OCI-LY7 (cell line): ENCODE data around the gene FBXW11. TPM values are rescaled to one million over a fixed set of nuclear protein-coding genes. Genes with fewer than 3 reads are reported as not detected.

ENCODE experiments used
- BruUV-seq: library from RNA; stranded (reverse); fragments of 400-500 nt; replicated peaks from 2 replicates; lab custom pipeline; 2021; lab: Mats Ljungman, UMichigan
- CTCF ChIA-PET: fragments of 300-600 bp; sonication (Branson Sonifier 250); formaldehyde crosslinking; loops from one replicate; lab custom pipeline; 2022; ENCODE audit warnings: antibody characterized with exemption; ENCODE audit not compliant: unreplicated experiment; lab: Charles Lee
- POLR2A ChIA-PET: fragments of 300-600 bp; sonication (Branson Sonifier 250); formaldehyde crosslinking; loops from one replicate; lab custom pipeline; 2022; ENCODE audit warnings: antibody characterized with exemption; lab: Charles Lee
- DNase-seq: peaks from one replicate; pipeline ENCODE4 v3.0.0-alpha.2; 2015; ENCODE audit warnings: low spot score
- H2AFZ ChIP-seq: fragments of 200-600 bp; sonication (generic), shearing (Covaris generic); 2 replicates; pipeline ENCODE4 v1.6.1; 2014; ENCODE audit warnings: mild to moderate bottlenecking, antibody characterized with exemption, low read length, moderate library complexity
- H3K27ac ChIP-seq: fragments of 200-600 bp; sonication (generic); 2 replicates; pipeline ENCODE4 v1.5.1; 2014; ENCODE audit warnings: mixed run types, low read depth, mild to moderate bottlenecking, moderate library complexity, low read length, inconsistent platforms; ENCODE audit not compliant: poor library complexity, severe bottlenecking
- H3K36me3 ChIP-seq: fragments of 200-600 bp; sonication (generic); 2 replicates; pipeline ENCODE4 v1.6.1; 2014; ENCODE audit warnings: mild to moderate bottlenecking, antibody characterized with exemption, low read length, moderate library complexity, mixed read lengths; ENCODE audit not compliant: insufficient read depth
- H3K4me1 ChIP-seq: fragments of 200-600 bp; sonication (generic); 2 replicates; pipeline ENCODE4 v1.5.1; 2014; ENCODE audit warnings: mild to moderate bottlenecking, low read length; ENCODE audit not compliant: insufficient read depth, poor library complexity, severe bottlenecking
- H3K4me2 ChIP-seq: fragments of 200-600 bp; sonication (generic); 2 replicates; pipeline ENCODE4 v1.6.1; 2014; ENCODE audit warnings: mild to moderate bottlenecking, low read length
- H3K4me3 ChIP-seq: fragments of 200-600 bp; sonication (generic); 2 replicates; pipeline ENCODE4 v1.5.1; 2014; ENCODE audit warnings: mild to moderate bottlenecking, low read depth, low read length; ENCODE audit not compliant: poor library complexity, severe bottlenecking
- H3K79me2 ChIP-seq: fragments of 200-600 bp; sonication (generic); 2 replicates; pipeline ENCODE4 v1.6.1; 2016; ENCODE audit warnings: low read depth, mild to moderate bottlenecking, low read length, moderate library complexity, mixed read lengths; ENCODE audit not compliant: insufficient read depth
- H3K9me2 ChIP-seq: fragments of 200-600 bp; sonication (generic); 2 replicates; pipeline ENCODE4 v1.6.1; 2016; ENCODE audit warnings: mild to moderate bottlenecking, low read length, mixed read lengths; ENCODE audit not compliant: insufficient read depth
- H3K9me3 ChIP-seq: fragments of 200-600 bp; sonication (generic); 2 replicates; pipeline ENCODE4 v1.6.1; 2014; ENCODE audit warnings: mild to moderate bottlenecking, mixed run types, low read length, mixed read lengths
- H4K20me1 ChIP-seq: fragments of 200-600 bp; sonication (generic); 2 replicates; pipeline ENCODE4 v1.6.1; 2014; ENCODE audit warnings: mild to moderate bottlenecking, antibody characterized with exemption, low read length, moderate library complexity, mixed read lengths; ENCODE audit not compliant: insufficient read depth
- EZH2phosphoT487 ChIP-seq: fragments of 200-600 bp; sonication (generic); IDR thresholded peaks from 2 replicates; pipeline ENCODE4 v1.6.1; 2018; ENCODE audit warnings: low read depth, borderline replicate concordance, mild to moderate bottlenecking, mixed run types, antibody characterized with exemption, low read length, moderate library complexity, mixed read lengths
- intact Hi-C: fragments of 100-400 bp; cut with micrococcal nuclease; formaldehyde crosslinking; loops from one replicate; pipeline ENCODE4 v1.10.0; 2022; ENCODE audit not compliant: unreplicated experiment
- total RNA-seq, 2 experiments: library from RNA; depleted of rRNA in 1 of 2; stranded (reverse); fragments of >200 nt in 1 of 2; shearing (Covaris generic) in 1 of 2; gene quantifications; 2 replicates each; pipeline ENCODE4 v1.2.3, GENCODE V29; 2014 to 2022
- TF ChIP-seq, protein P1 (sequence below): fragments of 200-600 bp; sonication (generic); conservative IDR thresholded peaks from 2 replicates; pipeline ENCODE4 v1.5.1; 2014; ENCODE audit warnings: mild to moderate bottlenecking, antibody characterized with exemption, low read length, moderate library complexity, mixed read lengths

The FBXW11 gene
- total RNA-seq, 2 experiments from 2014 or later = 33.0 to 51.5 TPM

DNA sequence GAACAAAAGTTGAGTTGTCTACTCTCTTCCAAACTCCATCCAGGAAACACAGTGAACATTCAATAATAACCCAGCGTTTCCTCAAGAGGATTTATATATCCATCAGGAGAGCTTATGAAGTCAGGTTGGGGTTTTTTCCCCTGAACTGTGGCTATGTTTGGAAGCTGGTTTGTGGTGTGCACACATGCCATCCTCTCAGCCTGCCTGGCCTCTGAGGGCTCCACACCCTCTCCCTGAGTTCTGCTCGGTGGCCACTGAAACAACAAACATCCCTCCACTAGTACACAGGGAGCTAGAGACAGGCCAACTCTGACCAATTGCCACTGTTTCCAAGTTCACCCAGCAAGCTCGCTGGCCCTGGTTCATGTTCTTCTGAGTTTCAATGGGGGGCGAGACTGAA is 185.2 kb downstream of the FBXW11 start:
- intact Hi-C loops = no loop called here

DNA sequence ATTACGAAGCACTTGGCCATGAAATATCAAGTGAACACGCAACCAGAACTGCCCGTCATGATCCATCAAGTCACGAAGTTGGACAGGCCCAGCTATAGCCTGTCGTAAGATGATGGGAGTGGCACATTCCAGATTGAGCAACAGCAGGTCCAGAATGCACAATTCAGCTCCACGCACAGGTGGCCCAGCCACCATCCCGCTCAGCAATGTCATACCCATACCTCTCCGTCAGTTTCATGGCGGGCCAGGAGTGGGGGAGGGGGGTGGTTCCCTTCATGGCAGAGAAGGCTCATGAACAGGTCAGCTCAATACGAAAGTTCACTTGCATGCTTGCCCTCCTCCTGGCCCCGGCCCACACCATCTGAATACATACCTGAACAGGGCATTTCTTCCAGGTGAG is 185.9 kb downstream of the FBXW11 start:
- ChIA-PET POLR2A (no interaction called here), CTCF (no interaction called here)
- H3K9me2 ChIP-seq = no peaks in the 10 kb centered on the region
- TF ChIP-seq, protein P1, sequence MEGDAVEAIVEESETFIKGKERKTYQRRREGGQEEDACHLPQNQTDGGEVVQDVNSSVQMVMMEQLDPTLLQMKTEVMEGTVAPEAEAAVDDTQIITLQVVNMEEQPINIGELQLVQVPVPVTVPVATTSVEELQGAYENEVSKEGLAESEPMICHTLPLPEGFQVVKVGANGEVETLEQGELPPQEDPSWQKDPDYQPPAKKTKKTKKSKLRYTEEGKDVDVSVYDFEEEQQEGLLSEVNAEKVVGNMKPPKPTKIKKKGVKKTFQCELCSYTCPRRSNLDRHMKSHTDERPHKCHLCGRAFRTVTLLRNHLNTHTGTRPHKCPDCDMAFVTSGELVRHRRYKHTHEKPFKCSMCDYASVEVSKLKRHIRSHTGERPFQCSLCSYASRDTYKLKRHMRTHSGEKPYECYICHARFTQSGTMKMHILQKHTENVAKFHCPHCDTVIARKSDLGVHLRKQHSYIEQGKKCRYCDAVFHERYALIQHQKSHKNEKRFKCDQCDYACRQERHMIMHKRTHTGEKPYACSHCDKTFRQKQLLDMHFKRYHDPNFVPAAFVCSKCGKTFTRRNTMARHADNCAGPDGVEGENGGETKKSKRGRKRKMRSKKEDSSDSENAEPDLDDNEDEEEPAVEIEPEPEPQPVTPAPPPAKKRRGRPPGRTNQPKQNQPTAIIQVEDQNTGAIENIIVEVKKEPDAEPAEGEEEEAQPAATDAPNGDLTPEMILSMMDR = no peak
- TF ChIP-seq EZH2phosphoT487 = no peak
- no peaks in the 10 kb centered on the region for H3K79me2 ChIP-seq
- no peak overlapping the region for H3K4me2 ChIP-seq
- no peaks in the 10 kb centered on the region for H4K20me1 ChIP-seq
- no peaks in the 10 kb centered on the region for H3K9me3 ChIP-seq
- H3K36me3 ChIP-seq = no peaks in the 10 kb centered on the region
- intact Hi-C loops = no loop called here
- no peak overlapping the region for H3K27ac ChIP-seq
- no peaks in the 10 kb centered on the region for H3K4me1 ChIP-seq
- BruUV-seq = no TSS peak
- no peak overlapping the region for H3K4me3 ChIP-seq
- DNase-seq = no peak
- H2AFZ ChIP-seq = no peak overlapping the region

More for the DNA sequence above, 185.2 kb downstream of the FBXW11 start:
- H3K4me3 ChIP-seq = no peak overlapping the region
- H3K79me2 ChIP-seq = no peaks in the 10 kb centered on the region
- no peaks in the 10 kb centered on the region for H3K36me3 ChIP-seq
- no peaks in the 10 kb centered on the region for H3K9me3 ChIP-seq
- TF ChIP-seq, protein P1 = no peak
- TF ChIP-seq EZH2phosphoT487 = no peak
- H3K4me2 ChIP-seq = no peak overlapping the region
- ChIA-PET POLR2A (interaction anchor here (0.7 kb wide), 1 partner anchor 318 kb away, joined by 3 read pairs; no protein-coding TSS in a partner anchor), CTCF (no interaction called here)
- BruUV-seq = no TSS peak
- DNase-seq = no peak
- H2AFZ ChIP-seq = no peak overlapping the region
- no peaks in the 10 kb centered on the region for H4K20me1 ChIP-seq
- no peak overlapping the region for H3K27ac ChIP-seq
- no peaks in the 10 kb centered on the region for H3K4me1 ChIP-seq
- no peaks in the 10 kb centered on the region for H3K9me2 ChIP-seq

DNA sequence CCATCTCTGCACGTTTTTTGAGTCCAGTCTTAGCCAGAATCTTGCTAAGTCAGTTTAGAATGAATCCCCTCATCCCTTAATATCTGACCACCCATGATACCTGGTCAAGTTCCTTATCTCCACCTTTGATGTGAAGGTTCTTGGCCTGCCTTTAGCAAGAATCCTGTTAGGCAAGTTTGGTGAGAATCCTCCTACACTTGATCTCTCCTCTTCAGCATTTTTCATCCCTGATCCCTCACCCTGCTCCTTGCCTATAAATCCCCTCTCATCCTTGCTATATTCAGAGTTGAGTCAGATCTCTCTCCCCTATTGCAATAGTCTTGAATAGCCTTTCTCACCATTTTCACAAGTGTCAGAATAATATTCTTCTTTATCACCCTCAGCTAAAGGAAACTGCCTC is 189.8 kb downstream of the FBXW11 start:
- no TSS peak for BruUV-seq
- intact Hi-C loops = no loop called here
- TF ChIP-seq, protein P1 = no peak
- TF ChIP-seq EZH2phosphoT487 = no peak
- CTCF ChIA-PET = no interaction called here
- H3K9me2 ChIP-seq = no peaks in the 10 kb centered on the region
- no peaks in the 10 kb centered on the region for H3K79me2 ChIP-seq
- H3K4me3 ChIP-seq = no peak overlapping the region
- no peaks in the 10 kb centered on the region for H3K9me3 ChIP-seq
- H2AFZ ChIP-seq = no peak overlapping the region
- no peak overlapping the region for H3K4me2 ChIP-seq
- POLR2A ChIA-PET = no interaction called here
- H3K36me3 ChIP-seq = no peaks in the 10 kb centered on the region
- no peak overlapping the region for H3K27ac ChIP-seq
- H4K20me1 ChIP-seq = no peaks in the 10 kb centered on the region
- no peak for DNase-seq
- no peaks in the 10 kb centered on the region for H3K4me1 ChIP-seq
